Testis (tissue), 2 donors: ENCODE measurements around the gene FAM83B.

Experiments
- CTCF ChIP-seq, 3 experiments: fragments of 450-650 bp in 2 of 3; fragments of 200-600 bp in 1 of 3; sonication (generic) in 1 of 3; IDR thresholded peaks; one replicate each; pipeline ENCODE4 v1.5.1; 2016 to 2019; ENCODE audit warnings: antibody characterized with exemption in 3 of 3, mild to moderate bottlenecking in 2 of 3, moderate library complexity in 1 of 3
- POLR2A ChIP-seq: fragments of 450-650 bp; IDR thresholded peaks from one replicate; pipeline ENCODE4 v1.6.1; 2017; ENCODE audit warnings: antibody characterized with exemption, mild to moderate bottlenecking, moderate library complexity

- TF ChIP-seq CTCF (IDR thresholded peaks at IDR 0.05): no peak
- no peak for TF ChIP-seq POLR2A
Observed at GRCh38 chr6:54868556-54868955, 22.0 kb downstream of the FAM83B start.
